Mesodermal cell (in vitro differentiated cells): Measurements from ENCODE around the gene SLC25A34.
A peak's percentile ranks its signal among the peaks of the same experiment; 100 is the strongest.

ENCODE experiments used
- H3K27ac ChIP-seq: 2 replicates; pipeline ENCODE4 v1.7.0; 2013; ENCODE audit warnings: mild to moderate bottlenecking, low read depth, low read length, moderate library complexity; ENCODE audit not compliant: severe bottlenecking
- H3K36me3 ChIP-seq: 2 replicates; pipeline ENCODE4 v1.7.1; 2013; ENCODE audit warnings: mild to moderate bottlenecking, low read length, moderate library complexity; ENCODE audit not compliant: control insufficient read depth, insufficient read depth
- H3K4me1 ChIP-seq: one replicate; pipeline ENCODE4 v1.7.1; 2013; ENCODE audit warnings: mild to moderate bottlenecking, low read length; ENCODE audit not compliant: insufficient read depth, control insufficient read depth, poor library complexity, severe bottlenecking
- H3K4me3 ChIP-seq: 2 replicates; pipeline ENCODE4 v1.7.0; 2013; ENCODE audit warnings: low read length, control low read depth, mild to moderate bottlenecking; ENCODE audit not compliant: insufficient read depth, poor library complexity, severe bottlenecking; ENCODE audit errors: extremely low read depth
- H3K9me3 ChIP-seq: 2 replicates; pipeline ENCODE4 v1.7.1; 2013; ENCODE audit warnings: mild to moderate bottlenecking, low read length, moderate library complexity; ENCODE audit not compliant: control insufficient read depth
- WGBS, 2 experiments: methylation state at CpG; one replicate each; pipeline ENCODE4 v1.1.5; 2013; ENCODE audit warnings: missing lambda C conversion rate in 2 of 2; ENCODE audit not compliant: insufficient coverage in 2 of 2; 5-methylcytosine and 5-hydroxymethylcytosine counted together

The SLC25A34 gene

GRCh38 chr1:15701784-15702183 is 34.3 kb upstream of the SLC25A34 start:
- Histone ChIP-seq H3K36me3 (peaks cover 49% of the 10 kb centered on the region), H3K4me1 (peaks cover 4% of the 10 kb centered on the region), H3K4me3 (no peak overlapping the region), H3K9me3 (no peaks in the 10 kb centered on the region), H3K27ac (no peak overlapping the region)
- 91 to 92% methylated on average over 7 to 8 of the region's 8 CpGs for WGBS, 2 experiments

- Histone ChIP-seq H3K36me3 (peaks cover 45% of the 10 kb centered on the region), H3K9me3 (no peaks in the 10 kb centered on the region), H3K27ac (peak overlapping the region; percentile 69), H3K4me1 (peaks cover 4% of the 10 kb centered on the region), H3K4me3 (no peak overlapping the region)
- 86 to 89% methylated on average over 13 to 18 of the region's 19 CpGs for WGBS, 2 experiments
These were observed 33.1 kb upstream of the SLC25A34 start for GRCh38 chr1:15702722-15703550.

GRCh38 chr1:15703562-15703961 is 32.5 kb upstream of the SLC25A34 start:
- no peaks in the 10 kb centered on the region for H3K9me3 ChIP-seq
- H3K4me3 ChIP-seq, result no peak overlapping the region
- peaks cover 39% of the 10 kb centered on the region for H3K36me3 ChIP-seq
- peak overlapping the region; percentile 69 for H3K27ac ChIP-seq
- peaks cover 4% of the 10 kb centered on the region for H3K4me1 ChIP-seq
- WGBS, 2 experiments, result 85 to 93% methylated on average over 7 to 9 of the region's 9 CpGs

DNA sequence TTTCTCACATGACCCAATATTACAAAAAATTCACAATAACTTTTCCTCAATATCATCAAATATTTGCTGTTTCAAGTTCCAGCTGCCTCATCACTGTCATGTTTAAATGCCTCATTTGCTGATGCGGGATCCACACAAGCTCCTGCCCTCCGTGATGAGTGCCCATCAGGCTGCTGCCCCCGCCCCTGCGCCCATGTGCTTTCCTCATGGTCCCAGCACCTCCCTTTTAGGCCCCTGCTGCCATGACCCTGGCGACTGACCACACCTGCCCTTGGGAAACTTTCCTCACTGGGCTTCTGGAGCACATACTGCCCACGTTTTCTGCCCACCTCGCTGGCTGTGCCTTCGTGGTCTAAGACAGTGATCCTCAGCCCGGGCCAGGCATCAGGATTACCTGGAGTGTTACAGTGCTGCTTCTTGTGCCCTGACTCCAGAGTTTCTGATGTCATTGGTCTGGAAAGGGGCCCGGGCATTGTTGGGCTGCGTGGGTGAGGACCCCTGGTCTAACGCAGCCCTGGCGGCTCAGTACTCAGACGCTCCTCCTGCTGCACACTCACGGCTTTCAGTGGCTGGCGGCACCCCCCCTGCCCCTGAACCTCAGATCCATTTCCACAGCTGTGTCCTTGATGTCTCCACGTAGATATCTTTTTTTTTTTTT is 31.4 kb upstream of the SLC25A34 start:
- Histone ChIP-seq H3K27ac (no peak overlapping the region), H3K9me3 (no peaks in the 10 kb centered on the region), H3K4me3 (no peak overlapping the region), H3K36me3 (peaks cover 35% of the 10 kb centered on the region), H3K4me1 (peaks cover 4% of the 10 kb centered on the region)
- WGBS, 2 experiments, result 92 to 95% methylated on average over 12 to 14 of the region's 17 CpGs

- Histone ChIP-seq H3K4me3 (no peak overlapping the region), H3K36me3 (peaks cover 35% of the 10 kb centered on the region), H3K9me3 (no peaks in the 10 kb centered on the region), H3K4me1 (peaks cover 4% of the 10 kb centered on the region), H3K27ac (no peak overlapping the region)
- WGBS, 2 experiments, result 95 to 98% methylated on average over 8 to 11 of the region's 11 CpGs
These were observed 30.9 kb upstream of the SLC25A34 start for GRCh38 chr1:15705184-15705566.

DNA sequence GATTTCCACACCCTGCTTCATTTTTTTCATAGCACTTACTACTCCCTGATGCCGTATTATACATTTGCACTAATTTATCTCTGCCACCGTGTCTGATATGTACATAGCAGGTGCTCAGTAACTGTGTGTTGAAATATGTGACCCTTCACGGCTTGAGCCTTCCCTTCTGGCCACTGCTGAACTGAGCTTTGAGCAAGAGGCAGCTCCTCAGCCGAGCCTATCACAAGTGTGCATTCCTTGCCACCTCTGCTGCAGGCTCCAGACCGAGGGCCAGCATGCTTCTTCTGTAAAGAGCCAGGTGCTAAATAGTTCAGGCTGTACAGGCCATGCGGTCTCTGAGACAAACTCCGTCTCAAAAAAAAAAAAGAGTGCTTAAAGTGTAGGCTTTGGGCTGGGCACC is 29.3 kb upstream of the SLC25A34 start:
- Histone ChIP-seq H3K36me3 (peaks cover 35% of the 10 kb centered on the region), H3K27ac (no peak overlapping the region), H3K4me3 (no peak overlapping the region), H3K4me1 (peaks cover 4% of the 10 kb centered on the region), H3K9me3 (no peaks in the 10 kb centered on the region)
- WGBS, 2 experiments, result 89 to 94% methylated on average over 6 of the region's 7 CpGs

DNA sequence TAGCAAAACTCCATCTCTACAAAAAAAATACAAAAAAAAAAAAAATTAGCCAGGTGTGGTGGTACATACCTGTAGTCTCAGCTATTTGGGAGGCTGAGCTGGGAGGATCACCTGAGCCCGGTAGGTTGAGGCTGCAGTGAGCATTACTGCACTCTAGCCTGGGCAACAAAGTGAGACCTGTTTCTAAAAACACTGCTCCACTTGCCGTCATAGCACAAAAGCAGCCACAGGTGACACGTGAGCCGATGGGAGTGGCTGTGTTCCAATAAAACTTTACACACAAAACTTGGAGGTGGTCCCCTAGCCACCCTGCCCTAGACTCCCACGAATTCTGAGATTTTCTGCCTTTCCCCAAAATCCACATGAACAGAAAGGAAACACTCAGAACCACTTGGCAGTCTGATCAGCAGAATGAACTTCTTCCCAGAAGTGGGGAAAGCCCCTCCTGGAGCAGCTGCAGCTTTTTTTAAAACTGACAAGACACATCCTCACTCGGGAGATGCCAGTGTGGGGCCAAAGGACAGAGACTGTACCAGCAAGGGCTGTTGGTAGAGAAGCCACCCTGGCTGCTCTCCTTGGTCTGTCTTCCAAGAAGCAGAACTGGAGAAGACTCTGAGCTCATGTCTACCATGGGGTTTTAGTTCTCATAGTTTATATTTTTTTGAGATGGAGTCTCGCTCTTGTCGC is 28.7 kb upstream of the SLC25A34 start:
- no peak overlapping the region for H3K27ac ChIP-seq
- H3K4me3 ChIP-seq, result no peak overlapping the region
- peaks cover 34% of the 10 kb centered on the region for H3K36me3 ChIP-seq
- peaks cover 4% of the 10 kb centered on the region for H3K4me1 ChIP-seq
- H3K9me3 ChIP-seq, result no peaks in the 10 kb centered on the region
- WGBS, 2 experiments, result 88 to 94% methylated on average over 5 to 6 of the region's 8 CpGs

- no peak overlapping the region for H3K27ac ChIP-seq
- 85 to 87% methylated on average over 5 to 8 of the region's 15 CpGs for WGBS, 2 experiments
- no peak overlapping the region for H3K4me3 ChIP-seq
- peaks cover 3% of the 10 kb centered on the region for H3K4me1 ChIP-seq
- H3K36me3 ChIP-seq, result peaks cover 38% of the 10 kb centered on the region
- H3K9me3 ChIP-seq, result no peaks in the 10 kb centered on the region
These were observed 27.4 kb upstream of the SLC25A34 start for GRCh38 chr1:15708486-15709137.

- no peaks in the 10 kb centered on the region for H3K9me3 ChIP-seq
- no peak overlapping the region for H3K27ac ChIP-seq
- H3K36me3 ChIP-seq, result peaks cover 39% of the 10 kb centered on the region
- 96% methylated on average over 4 of the region's 4 CpGs; no CpG with 5 or more reads in 1 of the 2 experiments for WGBS, 2 experiments
- H3K4me3 ChIP-seq, result no peak overlapping the region
- H3K4me1 ChIP-seq, result no peaks in the 10 kb centered on the region
These were observed 26.8 kb upstream of the SLC25A34 start for GRCh38 chr1:15709226-15709625.

GRCh38 chr1:15712168-15712567 is 23.9 kb upstream of the SLC25A34 start:
- Histone ChIP-seq H3K27ac (no peak overlapping the region), H3K4me3 (no peak overlapping the region), H3K4me1 (no peaks in the 10 kb centered on the region), H3K9me3 (no peaks in the 10 kb centered on the region), H3K36me3 (peaks cover 39% of the 10 kb centered on the region)
- WGBS, 2 experiments, result 83% methylated on average over 1 of the region's 4 CpGs; no CpG with 5 or more reads in 1 of the 2 experiments
